ENCODE results near the gene HSD11B1L.
"Not testable (repeated sequence)": the region's sequence is repeated elsewhere in the genome, so short reads cannot be mapped to it uniquely, and the experiment has no call there.

Gene HSD11B1L

DNA sequence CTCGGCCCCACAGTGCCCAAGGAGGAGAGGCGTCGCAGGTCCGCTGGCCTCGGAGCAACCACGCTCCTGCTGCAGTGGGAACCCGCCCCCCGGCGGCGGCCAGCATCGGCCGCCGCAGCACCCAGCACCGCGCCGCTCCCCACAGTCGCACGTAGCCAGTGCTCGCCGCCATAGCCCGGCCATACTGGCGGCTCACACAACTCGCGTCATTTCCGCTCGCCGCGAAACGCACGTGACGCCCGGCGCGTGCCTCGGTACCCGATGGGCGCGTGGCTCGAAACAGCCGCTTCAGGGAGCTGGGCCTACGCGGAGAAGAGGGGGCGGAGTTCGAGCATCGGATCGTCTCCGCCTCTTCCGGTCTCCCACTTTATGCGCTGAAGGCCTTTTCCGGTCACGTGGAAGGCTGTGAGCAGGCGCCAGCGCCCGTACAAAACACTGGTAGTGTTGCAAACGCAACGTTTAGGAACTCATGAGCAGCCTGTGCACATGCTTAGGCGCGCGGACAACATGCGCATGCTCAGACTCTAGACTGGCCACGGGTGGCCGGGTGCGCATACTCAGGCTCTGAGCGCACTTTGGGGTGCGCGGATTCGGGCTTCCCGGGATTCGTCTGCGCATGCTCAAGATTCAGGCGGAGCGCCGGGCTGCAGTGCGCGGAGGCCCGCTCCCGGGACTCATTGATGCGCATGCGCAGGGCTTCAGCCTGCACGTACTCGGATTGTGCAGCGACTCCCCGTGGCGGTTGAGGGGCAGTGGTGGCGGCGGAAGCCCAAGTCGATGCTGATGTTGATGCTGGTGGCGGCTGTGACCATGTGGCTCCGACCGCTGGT lies 39.3 kb downstream of the HSD11B1L start, which contains the start of the genes CATSPERD and LONP1:
Gene CATSPERD (plus strand): TSS at position 677 of the 830 bp plus-strand sequence. CDS start 101 bp downstream, at position 778.
Gene LONP1 (minus strand): TSS at position 186 of the 830 bp plus-strand sequence. CDS start 14 bp downstream, at position 172.
- peaks cover 16% of the 10 kb centered on the region for H3K4me1 ChIP-seq (ENCODE audit: control insufficient read depth, insufficient read depth, low read length)
- peaks cover 4% of the 10 kb centered on the region for H3K27me3 ChIP-seq (replicated peaks; ENCODE audit: control insufficient read depth, insufficient read depth, low read length)
- H3K4me3 ChIP-seq (ENCODE audit: low read length): peak within 1 kb of the TSS; percentile 96
- H3K9ac ChIP-seq (ENCODE audit: low read length): peak within 1 kb of the TSS; percentile 97
- H3K9me3 ChIP-seq (ENCODE audit: control insufficient read depth, low read length): no peaks in the 10 kb centered on the region
- DNase-seq (ENCODE audit: low read depth): peak; percentile 100
- H3K36me3 ChIP-seq (ENCODE audit: control insufficient read depth, insufficient read depth, low read length, severe bottlenecking): no peaks in the 10 kb centered on the region

DNA sequence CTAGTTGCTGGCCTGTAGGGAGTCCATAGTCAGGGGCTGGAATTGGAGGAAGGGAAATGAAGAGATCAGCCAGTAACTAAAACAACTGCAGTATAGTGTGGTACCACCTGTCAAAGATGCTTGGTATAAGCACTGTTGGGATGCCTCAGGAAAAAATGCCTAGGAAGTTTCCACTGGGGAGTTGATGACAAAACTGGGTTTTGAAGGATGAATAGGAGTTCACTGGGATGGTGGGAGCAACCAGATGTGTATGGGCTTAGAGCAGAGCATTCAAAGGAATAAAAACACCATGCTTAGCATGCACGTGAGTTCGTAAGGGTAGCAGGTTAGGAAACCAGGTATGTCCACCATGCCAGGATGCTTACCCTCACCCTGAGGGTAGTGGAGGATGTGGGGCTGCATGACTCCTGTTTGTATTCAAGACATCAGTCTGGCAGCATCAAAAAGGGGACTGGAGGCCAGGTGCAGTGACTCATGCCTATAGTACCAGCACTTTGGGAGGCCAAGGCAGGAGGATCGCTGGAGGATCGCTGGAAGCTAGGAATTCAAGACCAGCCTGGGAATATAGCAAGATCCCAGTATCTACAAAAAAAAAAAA lies 46.7 kb downstream of the HSD11B1L start:
- Histone ChIP-seq H3K36me3 (ENCODE audit: control insufficient read depth, insufficient read depth, low read length, severe bottlenecking) (no peaks in the 10 kb centered on the region), H3K9ac (ENCODE audit: low read length) (no peak overlapping the region), H3K4me1 (ENCODE audit: control insufficient read depth, insufficient read depth, low read length) (no peaks in the 10 kb centered on the region), H3K9me3 (ENCODE audit: control insufficient read depth, low read length) (no peaks in the 10 kb centered on the region), H3K4me3 (ENCODE audit: low read length) (no peak overlapping the region), H3K27me3 (replicated peaks; ENCODE audit: control insufficient read depth, insufficient read depth, low read length) (peaks cover 4% of the 10 kb centered on the region)
- no peak for DNase-seq (ENCODE audit: low read depth)

DNA sequence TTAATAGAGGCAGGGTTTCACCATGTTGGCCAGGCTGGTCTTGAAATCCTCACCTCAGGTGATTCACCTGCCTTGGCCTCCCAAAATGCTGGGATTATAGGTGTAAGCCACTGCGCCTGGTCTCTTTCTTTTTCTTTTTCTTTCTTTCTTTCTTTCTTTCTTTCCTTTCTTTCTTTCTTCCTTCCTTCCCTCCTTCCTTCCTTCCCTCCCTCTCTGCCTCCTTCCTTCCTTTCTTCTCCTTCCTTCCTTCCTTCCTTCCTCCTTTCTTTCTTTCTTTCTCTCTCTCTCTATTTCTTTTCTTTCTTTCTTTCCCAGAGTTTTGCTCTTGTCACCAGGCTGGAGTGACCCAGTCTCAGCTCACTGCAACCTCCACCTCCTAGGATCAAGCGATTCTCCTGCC lies 52.3 kb downstream of the HSD11B1L start:
- H3K9ac ChIP-seq (ENCODE audit: low read length); H3K4me3 ChIP-seq (ENCODE audit: low read length); H3K27me3 ChIP-seq (replicated peaks; ENCODE audit: control insufficient read depth, insufficient read depth, low read length); H3K4me1 ChIP-seq (ENCODE audit: control insufficient read depth, insufficient read depth, low read length); H3K36me3 ChIP-seq (ENCODE audit: control insufficient read depth, insufficient read depth, low read length, severe bottlenecking); DNase-seq (ENCODE audit: low read depth); H3K9me3 ChIP-seq (ENCODE audit: control insufficient read depth, low read length): not testable (repeated sequence)
